ENCODE data around the gene BCL2L2.
"Not testable (repeated sequence)": the region's sequence is repeated elsewhere in the genome, so short reads cannot be mapped to it uniquely, and the experiment has no call there.

Gene BCL2L2

GRCh38 chr14:23306412-23307145 lies at the start of gene BCL2L2:
Gene BCL2L2 (plus strand): TSS chr14:23306833. CDS start chr14:23307768, 935 bp downstream.
- no peak for DNase-seq

GRCh38 chr14:23258256-23258655 lies 48.4 kb upstream of the BCL2L2 start:
- no peak for DNase-seq

GRCh38 chr14:23259426-23259825 lies 47.2 kb upstream of the BCL2L2 start:
- no peak for DNase-seq

GRCh38 chr14:23260849-23261248 lies 45.8 kb upstream of the BCL2L2 start:
- DNase-seq = not testable (repeated sequence)

GRCh38 chr14:23269193-23269592 lies 37.4 kb upstream of the BCL2L2 start:
- DNase-seq = no peak

GRCh38 chr14:23275412-23275811 lies 31.2 kb upstream of the BCL2L2 start:
- DNase-seq = no peak

GRCh38 chr14:23277189-23277588 lies 29.4 kb upstream of the BCL2L2 start:
- no peak for DNase-seq

GRCh38 chr14:23277928-23278327 lies 28.7 kb upstream of the BCL2L2 start:
- DNase-seq = not testable (repeated sequence)

GRCh38 chr14:23281247-23281646 lies 25.4 kb upstream of the BCL2L2 start:
- DNase-seq = no peak

GRCh38 chr14:23284654-23285529 lies 21.7 kb upstream of the BCL2L2 start:
- no peak for DNase-seq

- no peak for DNase-seq
Observed at GRCh38 chr14:23285530-23286019, 21.1 kb upstream of the BCL2L2 start.

- DNase-seq = peak; percentile 98
Observed at GRCh38 chr14:23286020-23286901, 20.4 kb upstream of the BCL2L2 start, which contains the start of gene HOMEZ. Gene HOMEZ (minus strand): TSS chr14:23286132. CDS start chr14:23285952, 180 bp downstream.

- no peak for DNase-seq
Observed at GRCh38 chr14:23286902-23287479, 19.6 kb upstream of the BCL2L2 start.

- peak; percentile 44 for DNase-seq
Observed at GRCh38 chr14:23294734-23295561, 11.7 kb upstream of the BCL2L2 start.

GRCh38 chr14:23296012-23296777 lies 10.4 kb upstream of the BCL2L2 start:
- no peak for DNase-seq

GRCh38 chr14:23297096-23297495 lies 9.5 kb upstream of the BCL2L2 start:
- no peak for DNase-seq

GRCh38 chr14:23297611-23298277 lies 8.9 kb upstream of the BCL2L2 start:
- no peak for DNase-seq

- no peak for DNase-seq
Observed at GRCh38 chr14:23299211-23299957, 7.2 kb upstream of the BCL2L2 start.
